ENCODE results near the gene FAM222B.

DNA sequence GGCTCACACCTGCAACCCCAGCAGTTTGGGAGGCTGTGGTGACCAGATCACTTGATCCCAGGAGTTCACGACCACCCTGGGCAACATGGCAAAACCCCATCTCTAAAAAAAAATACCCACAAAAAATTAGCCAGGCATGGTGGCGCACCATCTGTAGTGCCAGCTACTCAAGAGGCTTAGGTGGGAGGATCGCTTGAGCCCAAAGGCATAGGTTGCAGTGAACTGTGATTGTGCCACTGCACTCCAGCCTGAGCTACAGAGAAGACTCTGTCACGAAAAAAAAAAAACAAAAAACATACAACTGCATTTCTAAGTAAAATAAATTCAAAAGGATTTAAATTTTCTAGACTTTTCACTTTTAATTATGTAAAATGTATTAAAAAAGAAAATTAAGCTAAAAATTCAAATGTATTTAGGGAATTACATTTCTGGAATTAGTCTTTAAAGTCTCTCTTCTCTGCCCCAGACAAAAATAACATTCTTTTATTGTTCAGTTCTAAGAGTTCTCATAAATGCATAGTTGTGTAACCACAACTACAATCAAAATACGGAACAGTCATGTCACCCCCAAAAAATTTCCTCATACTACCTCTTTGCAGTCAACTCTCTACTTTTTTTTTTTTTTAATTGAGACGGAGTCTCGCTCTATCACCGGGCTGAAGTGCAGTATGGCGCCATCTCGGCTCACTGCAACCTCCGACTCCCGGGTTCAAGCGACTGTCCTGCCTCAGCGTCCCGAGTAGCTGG, 14.1 kb downstream of the FAM222B start:
- TF ChIP-seq, protein P1, sequence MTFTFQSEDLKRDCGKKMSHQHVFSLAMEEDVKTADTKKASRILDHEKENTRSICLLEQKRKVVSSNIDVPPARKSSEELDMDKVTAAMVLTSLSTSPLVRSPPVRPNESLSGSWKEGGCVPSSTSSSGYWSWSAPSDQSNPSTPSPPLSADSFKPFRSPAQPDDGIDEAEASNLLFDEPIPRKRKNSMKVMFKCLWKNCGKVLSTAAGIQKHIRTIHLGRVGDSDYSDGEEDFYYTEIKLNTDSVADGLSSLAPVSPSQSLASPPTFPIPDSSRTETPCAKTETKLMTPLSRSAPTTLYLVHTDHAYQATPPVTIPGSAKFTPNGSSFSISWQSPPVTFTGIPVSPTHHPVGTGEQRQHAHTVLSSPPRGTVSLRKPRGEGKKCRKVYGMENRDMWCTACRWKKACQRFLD (tag by site-specific recombination; IDR thresholded peaks at IDR 0.05), result no peak
- TF ChIP-seq ZNF112 (tag by site-specific recombination; IDR thresholded peaks at IDR 0.05) (no peak), ZFP41 (tag by site-specific recombination; IDR thresholded peaks at IDR 0.05; ENCODE audit: borderline replicate concordance) (no peak), PRDM1 (tag by site-specific recombination; IDR thresholded peaks at IDR 0.05) (no peak), ZNF302 (tag by site-specific recombination; IDR thresholded peaks at IDR 0.05; ENCODE audit: low read depth) (no peak), YY1 (tag by site-specific recombination; IDR thresholded peaks at IDR 0.05) (no peak), ZSCAN30 (tag by site-specific recombination; IDR thresholded peaks at IDR 0.05) (no peak), ZNF175 (tag by site-specific recombination; IDR thresholded peaks at IDR 0.05) (no peak), ZNF629 (tag by site-specific recombination; IDR thresholded peaks at IDR 0.05) (no peak), ZBTB20 (tag by site-specific recombination; IDR thresholded peaks at IDR 0.05) (no peak)
- TF ChIP-seq, protein P2, sequence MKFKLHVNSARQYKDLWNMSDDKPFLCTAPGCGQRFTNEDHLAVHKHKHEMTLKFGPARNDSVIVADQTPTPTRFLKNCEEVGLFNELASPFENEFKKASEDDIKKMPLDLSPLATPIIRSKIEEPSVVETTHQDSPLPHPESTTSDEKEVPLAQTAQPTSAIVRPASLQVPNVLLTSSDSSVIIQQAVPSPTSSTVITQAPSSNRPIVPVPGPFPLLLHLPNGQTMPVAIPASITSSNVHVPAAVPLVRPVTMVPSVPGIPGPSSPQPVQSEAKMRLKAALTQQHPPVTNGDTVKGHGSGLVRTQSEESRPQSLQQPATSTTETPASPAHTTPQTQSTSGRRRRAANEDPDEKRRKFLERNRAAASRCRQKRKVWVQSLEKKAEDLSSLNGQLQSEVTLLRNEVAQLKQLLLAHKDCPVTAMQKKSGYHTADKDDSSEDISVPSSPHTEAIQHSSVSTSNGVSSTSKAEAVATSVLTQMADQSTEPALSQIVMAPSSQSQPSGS (tag by site-specific recombination; IDR thresholded peaks at IDR 0.05; ENCODE audit: low read depth), result no peak
- TF ChIP-seq, protein P3, sequence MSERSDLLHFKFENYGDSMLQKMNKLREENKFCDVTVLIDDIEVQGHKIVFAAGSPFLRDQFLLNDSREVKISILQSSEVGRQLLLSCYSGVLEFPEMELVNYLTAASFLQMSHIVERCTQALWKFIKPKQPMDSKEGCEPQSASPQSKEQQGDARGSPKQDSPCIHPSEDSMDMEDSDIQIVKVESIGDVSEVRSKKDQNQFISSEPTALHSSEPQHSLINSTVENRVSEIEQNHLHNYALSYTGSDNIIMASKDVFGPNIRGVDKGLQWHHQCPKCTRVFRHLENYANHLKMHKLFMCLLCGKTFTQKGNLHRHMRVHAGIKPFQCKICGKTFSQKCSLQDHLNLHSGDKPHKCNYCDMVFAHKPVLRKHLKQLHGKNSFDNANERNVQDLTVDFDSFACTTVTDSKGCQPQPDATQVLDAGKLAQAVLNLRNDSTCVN (tag by site-specific recombination; optimal IDR thresholded peaks at IDR 0.05), result no peak
- TF ChIP-seq, protein P4, sequence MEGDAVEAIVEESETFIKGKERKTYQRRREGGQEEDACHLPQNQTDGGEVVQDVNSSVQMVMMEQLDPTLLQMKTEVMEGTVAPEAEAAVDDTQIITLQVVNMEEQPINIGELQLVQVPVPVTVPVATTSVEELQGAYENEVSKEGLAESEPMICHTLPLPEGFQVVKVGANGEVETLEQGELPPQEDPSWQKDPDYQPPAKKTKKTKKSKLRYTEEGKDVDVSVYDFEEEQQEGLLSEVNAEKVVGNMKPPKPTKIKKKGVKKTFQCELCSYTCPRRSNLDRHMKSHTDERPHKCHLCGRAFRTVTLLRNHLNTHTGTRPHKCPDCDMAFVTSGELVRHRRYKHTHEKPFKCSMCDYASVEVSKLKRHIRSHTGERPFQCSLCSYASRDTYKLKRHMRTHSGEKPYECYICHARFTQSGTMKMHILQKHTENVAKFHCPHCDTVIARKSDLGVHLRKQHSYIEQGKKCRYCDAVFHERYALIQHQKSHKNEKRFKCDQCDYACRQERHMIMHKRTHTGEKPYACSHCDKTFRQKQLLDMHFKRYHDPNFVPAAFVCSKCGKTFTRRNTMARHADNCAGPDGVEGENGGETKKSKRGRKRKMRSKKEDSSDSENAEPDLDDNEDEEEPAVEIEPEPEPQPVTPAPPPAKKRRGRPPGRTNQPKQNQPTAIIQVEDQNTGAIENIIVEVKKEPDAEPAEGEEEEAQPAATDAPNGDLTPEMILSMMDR (tag by site-specific recombination; IDR thresholded peaks at IDR 0.05), result no peak
- TF ChIP-seq, protein P5, sequence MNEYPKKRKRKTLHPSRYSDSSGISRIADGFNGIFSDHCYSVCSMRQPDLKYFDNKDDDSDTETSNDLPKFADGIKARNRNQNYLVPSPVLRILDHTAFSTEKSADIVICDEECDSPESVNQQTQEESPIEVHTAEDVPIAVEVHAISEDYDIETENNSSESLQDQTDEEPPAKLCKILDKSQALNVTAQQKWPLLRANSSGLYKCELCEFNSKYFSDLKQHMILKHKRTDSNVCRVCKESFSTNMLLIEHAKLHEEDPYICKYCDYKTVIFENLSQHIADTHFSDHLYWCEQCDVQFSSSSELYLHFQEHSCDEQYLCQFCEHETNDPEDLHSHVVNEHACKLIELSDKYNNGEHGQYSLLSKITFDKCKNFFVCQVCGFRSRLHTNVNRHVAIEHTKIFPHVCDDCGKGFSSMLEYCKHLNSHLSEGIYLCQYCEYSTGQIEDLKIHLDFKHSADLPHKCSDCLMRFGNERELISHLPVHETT (tag by site-specific recombination; IDR thresholded peaks at IDR 0.05), result no peak

Data from HEK293 (cell line).